GDM1 (cell line): ENCODE results near the gene GBP4.
"Not testable (repeated sequence)": the region's sequence is repeated elsewhere in the genome, so short reads cannot be mapped to it uniquely, and the experiment has no call there.

Source experiments
- DNase-seq: peaks from one replicate; lab custom pipeline; 2025; lab: John Stamatoyannopoulos, UW

GBP4 gene, protein sequence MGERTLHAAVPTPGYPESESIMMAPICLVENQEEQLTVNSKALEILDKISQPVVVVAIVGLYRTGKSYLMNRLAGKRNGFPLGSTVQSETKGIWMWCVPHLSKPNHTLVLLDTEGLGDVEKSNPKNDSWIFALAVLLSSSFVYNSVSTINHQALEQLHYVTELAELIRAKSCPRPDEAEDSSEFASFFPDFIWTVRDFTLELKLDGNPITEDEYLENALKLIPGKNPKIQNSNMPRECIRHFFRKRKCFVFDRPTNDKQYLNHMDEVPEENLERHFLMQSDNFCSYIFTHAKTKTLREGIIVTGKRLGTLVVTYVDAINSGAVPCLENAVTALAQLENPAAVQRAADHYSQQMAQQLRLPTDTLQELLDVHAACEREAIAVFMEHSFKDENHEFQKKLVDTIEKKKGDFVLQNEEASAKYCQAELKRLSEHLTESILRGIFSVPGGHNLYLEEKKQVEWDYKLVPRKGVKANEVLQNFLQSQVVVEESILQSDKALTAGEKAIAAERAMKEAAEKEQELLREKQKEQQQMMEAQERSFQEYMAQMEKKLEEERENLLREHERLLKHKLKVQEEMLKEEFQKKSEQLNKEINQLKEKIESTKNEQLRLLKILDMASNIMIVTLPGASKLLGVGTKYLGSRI

DNA sequence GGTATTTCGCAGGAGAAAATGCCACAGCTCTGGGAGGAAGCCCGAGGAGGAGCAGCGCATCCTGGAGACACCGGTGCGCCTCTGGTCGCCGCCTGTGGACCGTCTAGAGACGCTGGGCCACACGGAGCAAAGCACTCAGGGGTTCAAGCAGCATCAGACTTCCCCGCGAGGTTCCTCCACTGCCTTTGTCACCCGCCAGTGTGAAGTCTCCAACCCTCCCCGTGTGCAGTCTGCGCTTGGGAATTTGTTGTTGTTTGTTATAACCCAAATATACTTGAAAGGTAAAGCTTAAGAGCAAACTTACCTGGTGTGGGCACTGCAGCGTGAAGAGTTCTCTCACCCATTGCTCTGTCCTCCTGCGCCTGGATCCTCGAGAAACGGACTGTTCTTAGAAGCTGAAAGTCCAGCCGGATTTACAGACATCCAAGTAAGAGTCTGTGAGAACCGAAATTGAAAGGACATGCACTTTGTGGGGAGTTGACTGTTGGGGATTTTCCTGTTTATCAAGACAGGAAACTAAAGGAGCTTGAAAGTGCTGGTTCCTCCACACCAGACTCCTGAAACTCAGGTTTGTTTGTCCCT lies at the start of gene GBP4:
Gene GBP4 (minus strand): TSS at position 452 of the 582 bp plus-strand sequence. CDS start 108 bp downstream, at position 344.
- peak; percentile 34 for DNase-seq

DNA sequence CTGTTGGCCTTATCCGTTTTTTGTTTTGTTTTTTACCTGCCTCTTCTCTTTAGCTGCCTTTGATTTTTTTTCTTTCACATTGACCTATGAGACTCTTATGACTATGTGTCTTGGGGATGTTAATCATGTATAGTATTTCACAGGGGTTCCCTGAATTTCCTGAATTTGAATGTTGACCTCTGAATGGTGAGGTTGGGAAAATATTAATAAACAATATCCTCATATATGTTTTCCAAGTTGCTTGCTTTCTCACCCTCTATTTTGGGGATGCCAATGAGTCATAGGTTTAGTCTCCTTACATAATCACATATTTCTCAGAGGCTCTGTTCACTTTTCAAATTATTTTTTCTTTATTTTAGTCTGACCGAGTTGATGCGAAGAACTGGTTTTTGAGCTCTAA lies 44.3 kb upstream of the GBP4 start:
- no peak for DNase-seq

DNA sequence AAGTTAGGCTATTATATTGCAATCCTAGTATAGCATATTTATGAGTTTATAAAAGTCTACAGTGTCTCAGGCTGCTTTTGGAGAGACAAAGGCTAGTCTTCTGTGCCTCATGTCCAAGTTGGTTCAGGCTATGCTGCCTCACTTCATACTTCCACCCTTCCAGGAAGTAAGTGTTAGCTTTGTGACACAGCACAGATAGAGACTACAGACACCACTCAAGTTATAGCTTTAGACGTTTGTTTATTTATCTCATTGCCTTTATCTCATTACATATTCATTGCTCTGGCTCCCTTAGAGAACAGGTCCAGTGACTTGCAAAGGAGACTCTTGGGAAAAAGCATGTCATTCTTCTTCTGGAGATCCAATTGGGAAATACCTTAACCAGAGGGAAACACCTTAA lies 22.6 kb upstream of the GBP4 start:
- DNase-seq, result no peak

DNA sequence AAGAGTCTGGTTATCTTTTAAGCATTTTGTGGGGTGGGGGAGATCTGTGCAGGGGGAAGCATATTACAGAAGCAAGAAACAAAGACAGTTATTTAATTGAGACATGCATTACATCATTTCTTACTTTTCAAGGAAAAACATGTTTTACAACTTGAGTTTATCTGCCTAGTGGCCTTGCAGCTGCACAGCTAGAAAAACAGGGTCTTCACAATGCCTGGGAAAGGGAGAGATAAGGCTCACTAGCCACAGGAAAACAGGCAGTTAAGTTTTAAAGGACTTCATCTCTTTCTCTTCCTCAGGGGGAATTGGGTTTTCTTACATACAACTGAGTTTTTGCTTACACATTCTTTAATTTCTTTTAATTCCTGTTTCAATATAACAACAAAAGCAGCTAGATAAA lies 21.1 kb upstream of the GBP4 start:
- not testable (repeated sequence) for DNase-seq

DNA sequence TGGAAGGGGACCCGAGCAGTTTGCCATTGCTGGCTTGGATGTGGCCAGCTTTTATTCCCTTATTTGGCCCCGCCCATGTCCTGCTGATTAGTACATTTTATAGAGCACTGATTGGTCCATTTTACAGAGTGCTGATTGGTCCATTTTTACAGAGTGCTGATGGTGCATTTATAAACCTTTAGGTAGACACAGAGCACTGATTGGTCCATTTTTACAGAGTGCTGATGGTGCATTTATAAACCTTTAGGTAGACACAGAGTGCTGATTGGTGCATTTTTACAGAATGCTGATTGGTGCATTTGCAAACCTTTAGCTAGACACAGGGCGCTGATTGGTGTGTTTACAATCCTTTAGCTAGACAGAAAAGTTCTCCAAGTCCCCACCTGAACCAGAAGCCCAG lies 20.2 kb upstream of the GBP4 start:
- DNase-seq, result not testable (repeated sequence)

DNA sequence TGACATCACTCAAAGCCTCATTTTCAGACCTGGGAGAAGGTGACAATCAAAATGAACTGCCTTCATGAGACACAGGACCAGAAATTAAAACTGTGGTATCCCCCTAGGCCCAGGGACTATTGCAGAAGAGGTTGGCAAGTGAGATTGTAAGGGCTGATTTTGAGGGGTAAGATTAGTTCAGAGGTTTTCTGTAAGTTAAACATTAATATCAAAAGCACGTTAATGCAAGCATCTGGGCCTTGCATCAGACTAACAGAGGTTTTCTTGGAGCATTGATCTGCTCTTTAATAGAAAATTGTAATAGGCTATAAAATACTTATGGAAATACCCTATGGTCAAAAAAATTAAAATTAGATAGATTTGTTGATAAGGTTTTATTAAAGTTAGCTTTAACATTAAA lies 14.6 kb upstream of the GBP4 start:
- no peak for DNase-seq

DNA sequence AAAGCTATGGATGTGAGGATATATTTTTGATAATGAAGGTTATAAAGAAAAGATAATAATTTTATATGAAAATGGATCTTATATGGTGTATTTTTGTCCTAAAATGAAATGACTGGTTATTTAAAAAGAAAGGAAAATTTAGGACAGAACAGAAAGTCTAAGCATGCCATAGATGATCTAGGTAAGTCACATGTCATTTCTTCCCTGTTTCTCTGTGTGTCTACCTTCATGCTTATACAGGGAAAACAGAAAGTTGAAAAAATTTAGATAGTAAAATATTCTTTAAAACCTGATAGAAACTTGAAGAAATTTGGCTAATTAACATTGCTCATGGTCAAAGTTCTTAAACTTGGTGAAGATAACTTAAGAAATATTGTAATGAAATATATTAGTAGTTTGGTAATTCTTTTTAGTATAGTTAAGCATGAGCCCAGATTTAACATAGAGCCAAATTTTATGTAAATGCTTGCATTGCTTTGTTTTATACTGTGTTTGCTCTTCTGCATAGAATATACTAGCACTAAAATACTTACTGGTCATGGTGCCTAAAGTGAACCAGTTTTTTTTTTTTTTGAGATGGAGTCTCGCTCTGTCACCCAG lies 12.4 kb upstream of the GBP4 start:
- DNase-seq, result no peak

DNA sequence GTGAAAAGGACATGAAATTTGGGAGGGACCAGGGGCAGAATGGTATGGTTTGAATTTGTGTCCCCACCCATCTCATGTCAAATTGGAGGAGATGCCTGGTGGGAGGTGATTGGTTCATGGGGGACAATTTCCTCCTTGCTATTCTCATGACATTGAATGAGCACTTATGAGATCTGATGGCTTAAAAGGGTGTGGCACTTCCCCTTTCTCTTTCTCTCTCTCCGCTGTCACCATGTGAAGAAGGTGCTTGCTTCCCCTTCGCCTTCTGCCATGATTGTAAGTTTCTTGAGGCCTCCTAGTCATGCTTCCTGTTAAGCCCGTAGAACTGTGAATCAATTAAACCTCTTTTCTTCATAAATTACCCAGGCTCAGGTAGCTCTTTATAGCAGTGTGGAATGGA lies 7.6 kb upstream of the GBP4 start:
- DNase-seq, result no peak

DNA sequence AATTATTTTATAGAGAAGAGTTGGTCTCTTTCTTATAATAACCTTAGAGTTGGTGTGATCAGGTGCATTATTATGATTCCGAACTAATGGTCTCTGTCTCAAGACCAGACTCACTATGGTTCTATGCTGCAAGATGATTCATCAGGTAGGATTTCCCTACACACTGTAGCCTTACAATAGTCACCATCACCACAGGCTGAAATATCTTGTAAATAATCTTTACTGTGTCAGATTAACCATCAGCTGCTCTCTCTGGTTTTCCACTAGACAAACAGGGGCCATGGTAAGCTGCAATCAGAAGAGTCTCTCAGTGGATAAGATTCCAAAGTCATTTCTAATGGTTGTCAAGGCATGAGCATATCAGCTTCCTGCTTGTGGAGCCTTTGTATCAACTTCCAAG lies 4.4 kb upstream of the GBP4 start:
- DNase-seq, result no peak

DNA sequence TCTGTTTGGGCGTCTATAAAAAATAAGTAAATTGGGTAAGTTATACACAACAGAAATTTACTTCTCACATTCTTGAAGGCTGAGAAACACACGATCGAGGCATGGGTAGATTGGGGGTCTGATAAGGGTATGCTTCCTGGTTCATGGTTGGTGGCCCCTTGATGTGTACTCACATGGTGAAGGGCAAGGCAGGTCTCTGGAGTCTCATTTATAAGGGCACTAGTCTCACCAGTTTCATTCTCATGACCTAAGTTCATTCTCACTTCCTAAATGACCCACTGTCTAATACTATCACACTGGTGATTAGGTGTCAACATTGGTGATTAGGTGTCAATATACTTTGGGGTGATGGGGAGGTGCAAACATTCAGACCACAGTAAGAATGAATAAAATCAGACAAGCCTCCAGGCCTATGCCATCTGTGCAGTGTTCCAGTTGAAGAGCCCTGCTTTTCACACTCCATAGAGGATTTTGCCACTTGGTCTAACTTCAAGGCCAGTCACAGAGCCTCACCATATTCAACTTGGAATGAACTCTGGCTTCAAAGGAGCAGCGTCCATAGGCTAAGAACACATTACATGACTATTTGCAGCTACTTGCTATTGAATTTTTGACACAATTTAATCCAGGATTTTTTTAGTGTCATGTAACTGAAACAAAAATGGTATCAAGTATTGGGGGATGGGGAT lies 2.5 kb upstream of the GBP4 start:
- no peak for DNase-seq

DNA sequence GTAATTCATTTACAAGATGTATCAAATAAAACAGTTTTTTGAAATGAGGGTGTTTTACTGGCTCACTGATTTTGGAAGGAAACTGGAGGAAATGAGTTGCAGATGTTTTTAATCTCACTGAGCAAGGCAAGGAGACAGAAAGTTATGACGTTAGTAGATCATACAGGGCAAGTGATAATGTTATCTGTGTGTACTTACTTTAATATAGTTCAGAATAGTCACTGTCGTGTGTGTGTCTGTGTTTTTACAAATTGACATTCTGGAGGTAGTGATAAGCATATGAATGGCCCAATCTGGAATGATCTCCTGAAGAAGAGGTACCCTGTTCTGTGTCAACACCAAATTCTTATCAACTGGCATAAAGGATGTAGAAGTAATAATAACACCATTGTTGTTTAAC lies 1.9 kb upstream of the GBP4 start:
- DNase-seq, result peak; percentile 6

DNA sequence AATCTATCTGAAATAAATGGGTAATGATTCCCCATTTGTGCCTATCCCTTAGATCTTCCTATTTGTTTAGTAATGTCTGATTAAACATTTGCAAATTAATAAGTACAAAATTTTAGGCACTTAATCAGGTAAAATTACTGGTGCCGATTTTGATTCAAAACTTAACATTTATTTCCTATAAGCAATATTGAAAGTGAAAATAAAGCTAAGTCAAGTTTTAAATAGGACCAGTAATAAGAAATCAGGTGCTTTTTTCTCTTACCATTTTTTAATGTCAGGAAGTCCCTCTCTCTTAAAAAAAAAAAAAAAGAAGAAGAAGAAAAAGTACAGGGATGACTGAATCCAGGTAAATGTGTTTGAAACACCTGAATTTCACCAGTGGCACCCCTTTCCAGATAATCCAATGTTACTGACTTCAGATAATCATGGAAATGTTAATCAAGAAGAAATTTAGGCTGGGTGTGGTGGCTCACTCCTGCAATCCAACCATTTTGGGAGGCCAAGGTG lies 836 bp upstream of the GBP4 start:
- DNase-seq, result no peak

DNA sequence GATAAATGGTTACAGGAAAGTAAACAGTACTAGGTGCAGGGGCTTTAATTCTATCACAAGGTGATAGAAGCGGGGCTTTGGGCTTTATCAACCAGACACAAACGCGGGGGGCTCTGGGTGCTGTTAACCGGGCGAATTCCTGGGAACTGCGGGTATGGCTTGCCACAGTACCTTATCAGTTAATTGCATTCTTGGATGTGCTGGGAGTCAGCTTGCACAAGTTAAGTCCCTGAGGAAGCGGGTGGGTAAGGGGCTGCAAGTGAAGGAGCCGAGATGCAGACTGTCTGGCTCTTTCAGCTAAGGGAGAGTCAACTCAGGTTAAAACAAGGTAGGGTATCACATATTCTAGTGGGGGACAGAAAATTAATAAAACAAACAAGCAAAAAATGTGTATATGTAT lies 661 bp downstream of the GBP4 start:
- DNase-seq, result no peak

DNA sequence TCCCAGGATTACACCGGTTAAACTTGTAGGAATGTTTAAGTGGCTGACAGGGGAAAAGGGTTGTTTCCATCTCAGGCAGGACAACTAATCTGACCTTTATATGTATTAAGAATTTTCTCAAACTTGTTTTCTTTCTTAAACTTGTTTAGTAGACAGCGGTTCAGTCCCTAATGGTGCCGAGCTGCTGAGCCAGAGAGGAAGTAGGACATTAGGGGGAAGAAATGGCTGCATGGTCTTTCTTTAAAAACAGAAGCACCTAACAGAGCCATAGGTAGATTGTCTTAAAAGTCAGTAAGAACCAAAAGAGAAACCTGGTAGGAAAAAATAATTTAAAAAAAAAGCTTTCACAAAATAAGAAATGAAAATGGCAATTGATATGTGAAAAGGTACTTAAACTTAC lies 3.3 kb downstream of the GBP4 start:
- no peak for DNase-seq

DNA sequence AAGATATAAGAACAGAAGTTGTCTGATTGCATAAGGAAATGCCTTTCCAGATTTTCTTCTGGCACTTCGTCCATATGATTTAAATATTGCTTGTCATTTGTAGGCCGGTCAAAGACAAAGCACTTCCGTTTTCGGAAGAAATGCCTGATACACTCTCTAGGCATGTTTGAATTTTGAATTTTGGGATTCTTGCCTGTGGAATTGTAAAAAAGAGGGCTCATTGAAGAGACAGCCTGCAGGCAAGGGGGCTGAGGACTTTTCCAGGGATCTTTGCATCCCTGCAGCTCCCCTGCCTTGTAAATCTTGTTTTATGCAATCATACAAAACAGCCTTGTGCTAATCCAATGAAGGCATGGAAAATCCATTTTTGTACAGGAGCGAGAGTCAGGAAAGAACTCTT lies 7.4 kb downstream of the GBP4 start:
- DNase-seq, result no peak

DNA sequence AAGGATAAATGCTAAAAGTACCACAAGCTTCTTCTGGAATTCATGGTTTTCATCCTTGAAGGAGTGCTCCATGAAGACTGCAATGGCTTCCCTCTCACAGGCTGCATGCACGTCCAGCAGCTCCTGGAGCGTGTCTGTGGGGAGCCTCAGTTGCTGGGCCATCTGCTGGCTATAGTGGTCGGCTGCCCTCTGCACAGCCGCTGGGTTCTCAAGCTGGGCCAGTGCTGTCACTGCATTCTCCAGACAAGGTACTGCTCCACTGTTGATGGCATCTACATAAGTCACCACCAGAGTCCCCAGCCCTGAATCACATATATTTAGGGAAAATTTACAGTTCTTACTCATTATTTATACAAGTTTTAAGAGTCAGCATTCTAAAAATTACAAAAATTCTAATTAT lies 8.7 kb downstream of the GBP4 start:
- DNase-seq, result no peak

DNA sequence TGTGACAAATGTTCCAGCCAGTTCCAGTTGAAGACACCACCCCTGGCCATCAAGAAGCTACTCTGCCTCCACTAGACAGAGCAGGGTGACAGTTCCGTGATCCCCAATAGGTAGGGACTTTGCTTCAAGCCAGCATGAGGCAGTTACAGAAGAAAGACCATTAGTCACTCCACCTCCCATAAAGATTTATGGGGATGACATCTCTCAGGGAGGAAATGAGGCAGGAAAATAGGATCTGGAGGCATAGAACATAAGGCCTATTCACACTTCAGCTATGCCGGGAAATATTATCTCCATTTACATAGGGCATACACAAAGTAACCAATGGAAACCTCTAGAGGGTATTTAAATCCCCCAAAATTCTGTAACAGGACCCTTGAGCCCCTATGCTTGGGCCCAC lies 19.4 kb downstream of the GBP4 start:
- no peak for DNase-seq

DNA sequence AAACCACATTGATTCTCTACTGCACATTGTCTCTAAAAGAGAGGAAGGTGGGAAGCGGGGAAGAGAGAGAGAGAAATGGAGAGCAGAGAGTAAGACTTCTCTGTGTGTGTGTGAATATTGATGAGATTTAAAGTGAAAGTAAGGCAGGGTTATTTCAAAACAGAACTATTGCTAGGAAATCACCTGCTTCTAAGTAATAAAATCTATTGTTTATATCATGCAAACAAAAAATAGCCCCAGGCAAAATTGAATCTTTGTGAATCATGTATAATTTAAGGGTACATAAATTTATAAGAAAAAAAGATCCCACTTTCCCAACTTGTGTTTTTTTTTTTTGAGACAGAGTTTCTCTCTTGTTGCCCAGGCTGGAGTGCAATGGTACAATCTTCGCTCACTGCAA lies 21.8 kb downstream of the GBP4 start:
- no peak for DNase-seq

DNA sequence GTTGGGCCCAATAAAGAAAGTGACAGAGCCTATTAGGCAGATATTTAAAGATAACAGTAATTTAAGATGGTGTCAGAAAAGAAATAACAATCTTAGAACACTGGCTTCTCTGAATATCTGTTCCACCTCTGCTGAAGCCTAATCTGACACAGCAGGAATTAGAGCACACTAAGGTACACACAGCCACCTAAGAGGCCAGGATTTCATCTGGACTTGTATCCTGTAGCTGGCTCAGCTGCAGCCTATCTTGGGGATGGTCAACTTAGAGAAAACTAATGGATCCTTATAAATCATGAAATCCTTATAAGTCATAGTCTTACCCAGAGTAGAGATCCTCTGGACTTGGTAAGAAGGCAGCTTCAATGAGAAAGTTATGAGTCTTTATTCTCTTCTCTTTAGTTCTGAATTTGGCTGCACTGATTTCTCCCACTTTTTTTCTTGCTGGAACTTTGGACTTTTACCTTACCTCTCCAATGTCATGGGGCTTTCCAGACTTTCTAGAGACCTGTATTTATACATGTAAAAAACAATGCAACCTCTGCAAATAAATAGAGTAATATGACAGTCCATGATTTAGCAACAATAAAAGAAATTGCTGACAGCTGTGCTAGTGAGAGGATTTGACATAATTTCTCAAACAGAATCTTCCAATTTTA lies 23.0 kb downstream of the GBP4 start, which contains the start of gene GBP7:
Gene GBP7 (minus strand): TSS at position 403 of the 656 bp plus-strand sequence. CDS start 4,068 bp downstream, outside the sequence.
- DNase-seq, result no peak

DNA sequence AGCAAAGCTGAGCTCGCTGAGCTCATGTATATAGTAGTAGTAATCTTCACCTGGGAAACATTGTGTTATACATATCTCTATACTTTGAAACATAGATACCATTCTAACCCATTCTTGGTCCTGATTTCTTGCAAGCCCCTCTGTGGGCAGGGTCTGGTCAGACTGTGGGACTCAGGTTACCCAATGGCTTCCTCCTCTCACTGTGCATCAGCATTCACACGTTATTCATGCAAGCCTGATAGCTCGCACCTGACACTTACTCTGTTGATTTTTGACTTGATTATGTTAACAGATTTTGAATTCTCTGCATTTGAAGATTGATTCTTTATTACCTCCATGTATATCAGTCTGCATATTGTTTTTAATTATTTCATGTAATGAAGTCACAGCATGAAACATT lies 24.3 kb downstream of the GBP4 start:
- no peak for DNase-seq

DNA sequence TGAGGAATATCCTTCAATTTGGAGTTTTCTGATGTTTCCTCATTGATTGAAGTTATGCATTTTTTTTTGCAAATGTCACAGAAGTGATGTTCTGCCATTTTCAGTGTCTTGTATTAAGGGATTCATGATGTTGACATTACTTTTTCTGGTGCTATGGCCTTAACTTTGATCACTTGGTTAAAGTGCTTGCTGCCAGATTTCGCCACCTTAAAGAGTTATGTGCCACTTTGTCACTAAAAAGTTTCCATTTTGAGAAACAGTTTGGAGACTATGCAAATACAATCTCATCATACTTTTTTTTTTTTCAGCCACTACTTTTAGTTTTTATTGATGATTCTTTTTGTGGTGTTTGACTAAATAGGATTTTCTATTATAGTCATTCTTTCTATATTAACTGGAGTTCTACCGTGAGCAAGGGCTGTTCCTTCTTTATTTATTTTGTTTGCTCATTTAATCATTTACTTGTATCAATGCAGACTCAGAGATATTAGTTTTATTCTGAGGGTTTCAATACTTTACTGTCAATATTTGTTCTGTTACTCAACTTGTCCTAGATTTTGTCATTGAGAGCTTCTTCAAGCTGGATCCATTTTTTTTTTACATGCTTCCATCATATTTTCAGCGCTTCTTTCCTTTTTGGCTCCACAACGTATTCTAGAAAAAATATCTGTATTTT lies 26.1 kb downstream of the GBP4 start:
- DNase-seq, result no peak
